Thoracic aorta (tissue), 2 donors: Measurements from ENCODE around the gene DPH1. TPM values are rescaled to one million over a fixed set of nuclear protein-coding genes. Genes with fewer than 3 reads are reported as not detected.

ENCODE experiments used
- ATAC-seq: fragments of 150-250 bp; one replicate; pipeline ENCODE4 v1.8.0; 2017; ENCODE audit warnings: low read depth; ENCODE audit not compliant: insufficient number of reproducible peaks, low FRiP score
- DNase-seq: peaks from one replicate; pipeline ENCODE4 v3.0.0-alpha.2; 2020; ENCODE audit warnings: low spot score
- H3K27ac ChIP-seq, 2 donors: fragments of 200-600 bp; sonication (generic); 1 replicate in 1 of 2; 2 replicates in 1 of 2; pipeline ENCODE4 v1.5.1; 2016; ENCODE audit warnings: mild to moderate bottlenecking in 2 of 2, moderate library complexity in 2 of 2
- H3K27me3 ChIP-seq: fragments of 200-600 bp; sonication (generic); replicated peaks from 2 replicates; pipeline ENCODE4 v1.6.0; 2016; ENCODE audit warnings: mild to moderate bottlenecking; ENCODE audit not compliant: insufficient read depth
- H3K36me3 ChIP-seq: fragments of 200-600 bp; sonication (generic); one replicate; pipeline ENCODE4 v1.5.1; 2016
- H3K4me1 ChIP-seq, 2 donors: fragments of 200-600 bp; sonication (generic); 1 replicate in 1 of 2; 2 replicates in 1 of 2; pipeline versions ENCODE4 v1.5.1 to v1.6.0; 2016; ENCODE audit warnings: low read depth in 2 of 2, mild to moderate bottlenecking in 1 of 2; ENCODE audit not compliant: control insufficient read depth in 1 of 2
- H3K4me3 ChIP-seq: fragments of 200-600 bp; sonication (generic); 2 replicates; pipeline ENCODE4 v1.5.1; 2016; ENCODE audit warnings: mild to moderate bottlenecking
- H3K9me3 ChIP-seq: fragments of 200-600 bp; sonication (generic); 2 replicates; pipeline ENCODE4 v1.5.1; 2016
- total RNA-seq, 2 donors: library from RNA; depleted of rRNA; stranded (reverse); fragments of >200 nt; gene quantifications; one replicate each; pipeline versions ENCODE4 v1.1.0 to v1.2.3, GENCODE V29; 2016
- TF ChIP-seq, protein P1 (sequence below): fragments of 200-600 bp; sonication (generic); IDR thresholded peaks from one replicate; pipeline ENCODE4 v1.5.1; 2019; ENCODE audit warnings: antibody characterized with exemption

DPH1 gene
- total RNA-seq, 2 donors from 2014 or later, result 46.0 to 61.1 TPM

DNA sequence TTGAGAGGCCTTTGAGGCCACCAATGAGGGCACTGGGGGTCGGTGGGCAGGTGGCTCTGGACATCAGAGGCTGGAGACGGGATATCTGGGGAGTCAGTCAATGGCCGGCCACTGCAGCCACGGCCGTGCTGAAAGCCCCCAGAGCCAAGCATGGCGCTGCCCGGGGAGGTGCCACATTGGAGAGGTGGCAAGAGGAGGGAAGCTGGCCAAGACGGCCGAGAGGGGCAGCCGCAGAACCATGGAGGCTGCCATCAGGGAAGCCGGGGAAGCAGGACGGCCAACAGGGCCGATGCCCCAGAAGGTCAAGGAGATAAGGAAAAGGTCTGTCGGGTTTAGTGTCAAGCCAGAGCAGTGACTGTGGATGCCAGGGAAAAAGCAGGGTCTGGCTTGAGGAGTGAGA is 14.6 kb upstream of the DPH1 start:
- Histone ChIP-seq H3K4me3 (no peak overlapping the region), H3K4me1 (peaks cover 34 to 53% of the 10 kb centered on the region in 2 donors), H3K27me3 (no peaks in the 10 kb centered on the region), H3K27ac (no peak overlapping the region), H3K36me3 (no peaks in the 10 kb centered on the region), H3K9me3 (no peaks in the 10 kb centered on the region)
- TF ChIP-seq, protein P1, sequence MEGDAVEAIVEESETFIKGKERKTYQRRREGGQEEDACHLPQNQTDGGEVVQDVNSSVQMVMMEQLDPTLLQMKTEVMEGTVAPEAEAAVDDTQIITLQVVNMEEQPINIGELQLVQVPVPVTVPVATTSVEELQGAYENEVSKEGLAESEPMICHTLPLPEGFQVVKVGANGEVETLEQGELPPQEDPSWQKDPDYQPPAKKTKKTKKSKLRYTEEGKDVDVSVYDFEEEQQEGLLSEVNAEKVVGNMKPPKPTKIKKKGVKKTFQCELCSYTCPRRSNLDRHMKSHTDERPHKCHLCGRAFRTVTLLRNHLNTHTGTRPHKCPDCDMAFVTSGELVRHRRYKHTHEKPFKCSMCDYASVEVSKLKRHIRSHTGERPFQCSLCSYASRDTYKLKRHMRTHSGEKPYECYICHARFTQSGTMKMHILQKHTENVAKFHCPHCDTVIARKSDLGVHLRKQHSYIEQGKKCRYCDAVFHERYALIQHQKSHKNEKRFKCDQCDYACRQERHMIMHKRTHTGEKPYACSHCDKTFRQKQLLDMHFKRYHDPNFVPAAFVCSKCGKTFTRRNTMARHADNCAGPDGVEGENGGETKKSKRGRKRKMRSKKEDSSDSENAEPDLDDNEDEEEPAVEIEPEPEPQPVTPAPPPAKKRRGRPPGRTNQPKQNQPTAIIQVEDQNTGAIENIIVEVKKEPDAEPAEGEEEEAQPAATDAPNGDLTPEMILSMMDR, result no peak
- ATAC-seq (no peak), DNase-seq (no peak)

DNA sequence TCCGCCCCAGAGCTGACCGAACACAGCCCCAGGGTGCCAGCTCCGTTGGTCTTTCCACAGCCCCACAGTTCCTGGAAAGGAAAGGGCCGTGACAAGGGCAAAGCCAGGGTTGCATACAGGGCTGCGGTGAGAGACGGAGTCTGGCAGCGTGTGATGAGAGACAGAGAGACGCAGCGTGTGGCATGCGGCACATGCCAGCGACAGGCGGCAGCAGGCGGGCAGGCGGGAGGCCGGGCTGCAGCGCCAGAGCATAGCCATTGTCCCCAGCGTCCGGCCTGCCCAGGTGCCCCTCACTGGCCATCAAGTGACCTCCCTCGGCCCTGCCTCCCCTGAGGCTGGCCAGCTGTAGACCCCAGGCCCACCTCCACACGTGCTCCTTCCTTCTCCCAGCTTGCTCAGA is 13.5 kb upstream of the DPH1 start:
- H3K4me1 ChIP-seq, result peaks cover 31 to 44% of the 10 kb centered on the region in 2 donors
- H3K36me3 ChIP-seq, result no peaks in the 10 kb centered on the region
- TF ChIP-seq, protein P1, result no peak
- H3K4me3 ChIP-seq, result no peak overlapping the region
- H3K9me3 ChIP-seq, result no peaks in the 10 kb centered on the region
- ATAC-seq (no peak), DNase-seq (no peak)
- no peaks in the 10 kb centered on the region for H3K27me3 ChIP-seq
- no peak overlapping the region for H3K27ac ChIP-seq

DNA sequence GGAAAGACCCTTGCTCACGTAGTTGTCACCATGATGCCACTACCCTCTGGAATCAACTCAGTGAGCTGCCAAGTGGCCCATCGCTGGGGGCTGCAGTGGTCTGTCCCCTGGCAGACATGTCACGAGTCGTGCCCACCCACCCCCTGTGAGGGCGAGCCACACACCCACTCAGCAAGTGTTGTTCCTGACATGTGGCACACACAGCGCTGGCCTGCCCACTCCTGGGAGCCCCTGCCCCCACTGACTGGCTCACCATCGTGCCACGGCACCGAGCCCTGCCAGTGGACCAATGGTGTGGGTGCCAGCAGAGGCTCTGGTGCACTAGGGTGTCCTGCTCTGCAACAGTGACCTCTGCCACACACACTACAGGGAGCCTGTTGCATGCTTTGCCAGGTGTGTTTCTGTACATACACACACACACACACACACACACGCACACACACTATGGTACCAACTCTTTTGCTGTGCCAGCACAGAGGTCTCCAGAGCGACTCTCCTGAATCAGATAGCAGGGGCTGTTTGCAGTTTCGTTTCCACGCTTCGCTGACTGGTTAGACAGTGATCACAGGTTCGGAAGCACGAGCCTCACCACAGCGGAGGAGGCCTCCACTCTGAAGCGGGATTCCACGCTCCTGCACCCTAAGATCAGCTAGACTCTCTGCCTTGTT is 12.5 kb upstream of the DPH1 start:
- DNase-seq, result no peak
- TF ChIP-seq, protein P1, result no peak
- no peaks in the 10 kb centered on the region for H3K9me3 ChIP-seq
- no peaks in the 10 kb centered on the region for H3K36me3 ChIP-seq
- no peak overlapping the region for H3K27ac ChIP-seq
- H3K4me3 ChIP-seq, result no peak overlapping the region
- peaks cover 23 to 35% of the 10 kb centered on the region in 2 donors for H3K4me1 ChIP-seq
- no peaks in the 10 kb centered on the region for H3K27me3 ChIP-seq
- no peak for ATAC-seq

DNA sequence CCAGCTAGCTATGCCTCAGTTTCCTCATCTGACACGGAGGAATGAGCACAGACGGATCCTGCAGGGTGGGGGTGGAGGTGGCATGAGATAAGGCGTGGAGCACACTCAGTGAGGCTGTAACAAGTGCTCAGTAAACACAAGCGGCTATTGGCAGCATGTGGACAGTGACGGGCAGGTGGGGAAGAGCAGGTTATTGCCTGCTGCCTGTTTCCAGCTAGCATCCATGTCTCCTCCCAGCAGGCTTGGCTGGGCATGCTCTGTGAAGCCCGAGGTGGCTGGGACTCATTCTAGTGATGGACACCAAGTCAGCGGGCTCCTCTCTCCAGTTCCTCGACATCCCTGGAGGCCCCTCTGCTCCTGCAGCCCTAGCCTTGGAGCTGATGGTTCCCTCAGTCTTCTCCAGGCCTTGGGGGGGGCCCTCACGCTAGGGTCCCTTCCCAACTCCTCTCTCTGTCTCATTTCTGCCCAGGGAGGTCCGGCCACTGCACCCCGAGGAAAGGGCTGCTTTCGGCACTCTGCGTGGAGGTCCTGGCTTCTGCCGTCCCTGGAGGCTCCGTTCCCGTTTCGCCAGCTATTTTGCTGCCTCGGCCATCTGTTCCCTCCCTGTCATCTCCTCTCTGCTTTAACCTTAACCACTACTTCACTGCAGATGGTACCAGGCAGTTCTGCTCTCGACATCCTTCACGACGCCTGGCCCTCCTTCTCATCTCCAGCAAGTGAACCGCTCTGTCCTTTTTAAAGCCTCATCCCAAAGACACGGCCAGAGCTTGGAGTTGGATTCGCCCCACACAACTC is 11.0 kb upstream of the DPH1 start:
- peaks cover 17 to 24% of the 10 kb centered on the region in 2 donors for H3K4me1 ChIP-seq
- H3K4me3 ChIP-seq, result no peak overlapping the region
- DNase-seq (no peak), ATAC-seq (no peak)
- H3K36me3 ChIP-seq, result no peaks in the 10 kb centered on the region
- H3K9me3 ChIP-seq, result no peaks in the 10 kb centered on the region
- no peak overlapping the region for H3K27ac ChIP-seq
- no peaks in the 10 kb centered on the region for H3K27me3 ChIP-seq
- TF ChIP-seq, protein P1, result no peak

DNA sequence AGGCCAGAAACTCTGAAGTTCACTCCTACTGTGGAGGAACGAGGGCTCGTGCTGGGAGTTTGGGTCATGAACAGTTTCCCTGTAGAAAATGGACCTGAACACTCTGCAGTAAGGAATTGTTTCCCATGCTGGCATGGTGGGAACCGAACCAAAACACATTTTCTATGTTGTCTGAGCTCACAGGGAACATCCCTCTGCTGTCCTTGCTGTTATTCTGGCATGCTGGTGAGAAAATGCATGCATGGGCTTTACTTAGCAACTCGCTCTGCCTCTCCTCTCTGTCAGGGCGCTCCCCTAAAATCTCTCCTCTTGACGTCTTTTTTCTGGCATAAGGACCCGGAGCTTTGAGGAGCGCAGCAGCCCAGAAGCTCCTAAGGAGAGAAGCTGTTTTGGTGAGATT is 10.2 kb upstream of the DPH1 start:
- H3K27ac ChIP-seq, result no peak overlapping the region
- no peaks in the 10 kb centered on the region for H3K36me3 ChIP-seq
- H3K4me1 ChIP-seq, result peaks cover 9 to 24% of the 10 kb centered on the region in 2 donors
- H3K4me3 ChIP-seq, result no peak overlapping the region
- ATAC-seq (no peak), DNase-seq (no peak)
- H3K27me3 ChIP-seq, result no peaks in the 10 kb centered on the region
- TF ChIP-seq, protein P1, result no peak
- H3K9me3 ChIP-seq, result no peaks in the 10 kb centered on the region
